ENCODE data around the gene LSMEM2. TPM values are rescaled to one million over a fixed set of nuclear protein-coding genes. Genes with fewer than 3 reads are reported as not detected.
"Not testable (repeated sequence)": the region's sequence is repeated elsewhere in the genome, so short reads cannot be mapped to it uniquely, and the experiment has no call there.

LSMEM2 gene
- total RNA-seq, 1 donor from 2014 or later, result not detected

GRCh38 chr3:50269977-50270413 is 8.9 kb upstream of the LSMEM2 start:
- Mint-ChIP-seq H3K27ac (no peak overlapping the region), H3K9me3 (no peaks in the 10 kb centered on the region), H3K27me3 (ENCODE audit: insufficient read depth) (peaks cover 26% of the 10 kb centered on the region), H3K36me3 (ENCODE audit: low read depth) (no peaks in the 10 kb centered on the region), H3K4me1 (ENCODE audit: low read depth) (peaks cover 13% of the 10 kb centered on the region), H3K4me3 (no peak overlapping the region)
- DNase-seq (ENCODE audit: low spot score), result no peak
- intact Hi-C loops (cut with micrococcal nuclease), result no loop called here

GRCh38 chr3:50270422-50271224 is 8.3 kb upstream of the LSMEM2 start:
- Mint-ChIP-seq H3K27me3 (ENCODE audit: insufficient read depth) (peaks cover 31% of the 10 kb centered on the region), H3K27ac (no peak overlapping the region), H3K36me3 (ENCODE audit: low read depth) (no peaks in the 10 kb centered on the region), H3K9me3 (no peaks in the 10 kb centered on the region), H3K4me3 (no peak overlapping the region), H3K4me1 (ENCODE audit: low read depth) (peaks cover 16% of the 10 kb centered on the region)
- DNase-seq (ENCODE audit: low spot score), result no peak
- intact Hi-C loops (cut with micrococcal nuclease), result no loop called here

- no peaks in the 10 kb centered on the region for H3K36me3 Mint-ChIP-seq (ENCODE audit: low read depth)
- H3K9me3 Mint-ChIP-seq, result no peaks in the 10 kb centered on the region
- DNase-seq (ENCODE audit: low spot score), result no peak
- H3K27ac Mint-ChIP-seq, result no peak overlapping the region
- peaks cover 34% of the 10 kb centered on the region for H3K27me3 Mint-ChIP-seq (ENCODE audit: insufficient read depth)
- intact Hi-C loops (cut with micrococcal nuclease), result no loop called here
- peaks cover 21% of the 10 kb centered on the region for H3K4me1 Mint-ChIP-seq (ENCODE audit: low read depth)
- H3K4me3 Mint-ChIP-seq, result no peak overlapping the region
Observed at GRCh38 chr3:50271314-50271936, 7.5 kb upstream of the LSMEM2 start.

- intact Hi-C loops (cut with micrococcal nuclease); DNase-seq (ENCODE audit: low spot score); H3K4me3 Mint-ChIP-seq; H3K36me3 Mint-ChIP-seq (ENCODE audit: low read depth); H3K27ac Mint-ChIP-seq; H3K9me3 Mint-ChIP-seq: not testable (repeated sequence)
- Mint-ChIP-seq H3K27me3 (ENCODE audit: insufficient read depth) (peaks cover 36% of the 10 kb centered on the region), H3K4me1 (ENCODE audit: low read depth) (peaks cover 21% of the 10 kb centered on the region)
Observed at GRCh38 chr3:50272538-50272910, 6.4 kb upstream of the LSMEM2 start.

- DNase-seq (ENCODE audit: low spot score), result peak; percentile 82
- Mint-ChIP-seq H3K4me1 (ENCODE audit: low read depth) (peaks cover 21% of the 10 kb centered on the region), H3K36me3 (ENCODE audit: low read depth) (no peaks in the 10 kb centered on the region), H3K27ac (no peak overlapping the region), H3K27me3 (ENCODE audit: insufficient read depth) (peaks cover 39% of the 10 kb centered on the region), H3K9me3 (no peaks in the 10 kb centered on the region), H3K4me3 (peak overlapping the region; percentile 71)
- intact Hi-C loops (cut with micrococcal nuclease), result loop anchor here (1.0 kb wide), 5 partner anchors 13 to 152 kb away; no protein-coding TSS in a partner anchor
Observed at GRCh38 chr3:50272911-50273688, 5.8 kb upstream of the LSMEM2 start.

- peaks cover 21% of the 10 kb centered on the region for H3K4me1 Mint-ChIP-seq (ENCODE audit: low read depth)
- H3K9me3 Mint-ChIP-seq, result no peaks in the 10 kb centered on the region
- H3K27me3 Mint-ChIP-seq (ENCODE audit: insufficient read depth), result peaks cover 39% of the 10 kb centered on the region
- intact Hi-C loops (cut with micrococcal nuclease), result loop anchor here (1.0 kb wide), 6 partner anchors 13 to 152 kb away; no protein-coding TSS in a partner anchor
- no peak overlapping the region for H3K4me3 Mint-ChIP-seq
- no peak for DNase-seq (ENCODE audit: low spot score)
- H3K27ac Mint-ChIP-seq, result no peak overlapping the region
- no peaks in the 10 kb centered on the region for H3K36me3 Mint-ChIP-seq (ENCODE audit: low read depth)
Observed at GRCh38 chr3:50273689-50274065, 5.2 kb upstream of the LSMEM2 start.

- intact Hi-C loops (cut with micrococcal nuclease), result loop anchor here (1.0 kb wide), 1 partner anchor 50 kb away; no protein-coding TSS in a partner anchor
- peaks cover 21% of the 10 kb centered on the region for H3K4me1 Mint-ChIP-seq (ENCODE audit: low read depth)
- H3K4me3 Mint-ChIP-seq, result peak overlapping the region; percentile 41
- no peaks in the 10 kb centered on the region for H3K36me3 Mint-ChIP-seq (ENCODE audit: low read depth)
- peak; percentile 62 for DNase-seq (ENCODE audit: low spot score)
- H3K9me3 Mint-ChIP-seq, result no peaks in the 10 kb centered on the region
- peaks cover 40% of the 10 kb centered on the region for H3K27me3 Mint-ChIP-seq (ENCODE audit: insufficient read depth)
- H3K27ac Mint-ChIP-seq, result no peak overlapping the region
Observed at GRCh38 chr3:50274371-50275104, 4.3 kb upstream of the LSMEM2 start.

GRCh38 chr3:50275141-50275995 is 3.5 kb upstream of the LSMEM2 start:
- Mint-ChIP-seq H3K4me1 (ENCODE audit: low read depth) (peaks cover 21% of the 10 kb centered on the region), H3K36me3 (ENCODE audit: low read depth) (no peaks in the 10 kb centered on the region), H3K9me3 (no peaks in the 10 kb centered on the region), H3K27me3 (ENCODE audit: insufficient read depth) (peaks cover 40% of the 10 kb centered on the region), H3K27ac (peak overlapping the region; percentile 40), H3K4me3 (no peak overlapping the region)
- DNase-seq (ENCODE audit: low spot score), result no peak
- intact Hi-C loops (cut with micrococcal nuclease), result no loop called here

GRCh38 chr3:50275996-50276761 is 2.7 kb upstream of the LSMEM2 start:
- H3K9me3 Mint-ChIP-seq, result no peaks in the 10 kb centered on the region
- peaks cover 40% of the 10 kb centered on the region for H3K27me3 Mint-ChIP-seq (ENCODE audit: insufficient read depth)
- H3K4me1 Mint-ChIP-seq (ENCODE audit: low read depth), result peaks cover 21% of the 10 kb centered on the region
- peak overlapping the region; percentile 40 for H3K27ac Mint-ChIP-seq
- H3K36me3 Mint-ChIP-seq (ENCODE audit: low read depth), result no peaks in the 10 kb centered on the region
- H3K4me3 Mint-ChIP-seq, result no peak overlapping the region
- intact Hi-C loops (cut with micrococcal nuclease), result no loop called here
- no peak for DNase-seq (ENCODE audit: low spot score)

- intact Hi-C loops (cut with micrococcal nuclease), result no loop called here
- Mint-ChIP-seq H3K36me3 (ENCODE audit: low read depth) (no peaks in the 10 kb centered on the region), H3K4me3 (no peak overlapping the region)
Observed at GRCh38 chr3:50276762-50277101, 2.2 kb upstream of the LSMEM2 start.

GRCh38 chr3:50278123-50278879 is 586 bp upstream of the LSMEM2 start:
- intact Hi-C loops (cut with micrococcal nuclease), result no loop called here
- Mint-ChIP-seq H3K27me3 (ENCODE audit: insufficient read depth) (peaks cover 36% of the 10 kb centered on the region), H3K4me1 (ENCODE audit: low read depth) (peaks cover 16% of the 10 kb centered on the region), H3K27ac (no peak overlapping the region), H3K9me3 (no peaks in the 10 kb centered on the region), H3K36me3 (ENCODE audit: low read depth) (no peaks in the 10 kb centered on the region), H3K4me3 (no peak overlapping the region)
- no peak for DNase-seq (ENCODE audit: low spot score)

More at GRCh38 chr3:50276762-50277101, 2.2 kb upstream of the LSMEM2 start:
- DNase-seq (ENCODE audit: low spot score), result no peak
- Mint-ChIP-seq H3K9me3 (no peaks in the 10 kb centered on the region), H3K27ac (no peak overlapping the region), H3K4me1 (ENCODE audit: low read depth) (peaks cover 21% of the 10 kb centered on the region), H3K27me3 (ENCODE audit: insufficient read depth) (peaks cover 40% of the 10 kb centered on the region)

Measured in activated T-helper 1 cell treated with anti-CD3 and anti-CD28 coated beads, Interleukin-12 subunit alpha, Interleukin-12 subunit beta, Interleukin-2, Interleukin-4 antibody, amounts not matched to agents 30 ng/mL and 10 ng/mL and 1 ng/mL, durations not matched to agents 14 hours and 24 hours and 36 hours (primary cell).